ENCODE data around the gene IFITM5. TPM values are rescaled to one million over a fixed set of nuclear protein-coding genes. Genes with fewer than 3 reads are reported as not detected.

The IFITM5 gene
- total RNA-seq, 2 experiments from 2014 or later, result not detected

DNA sequence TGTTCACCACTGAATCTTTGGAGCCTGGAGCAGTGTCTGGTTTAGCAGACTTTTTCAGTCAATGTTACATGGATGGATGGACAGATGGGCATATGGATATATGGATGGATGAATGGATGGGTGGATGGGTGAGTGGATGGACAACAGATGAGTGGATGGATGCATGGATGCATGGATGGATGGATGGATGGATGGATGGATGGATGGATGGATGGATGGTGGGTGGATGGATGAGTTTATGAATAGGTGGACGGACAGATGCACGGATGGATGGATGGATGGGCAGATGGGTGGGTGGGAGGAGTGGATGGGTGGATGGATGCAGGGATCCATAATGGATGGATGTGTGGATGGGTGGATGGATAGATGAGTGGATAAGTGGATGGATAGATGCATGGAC is 43.5 kb downstream of the IFITM5 start:
- CTCF ChIA-PET, result interaction anchor here (1.1 to 1.2 kb wide), 2 partner anchors 107 to 108 kb away, joined by 3 to 5 read pairs; no protein-coding TSS in a partner anchor
- no peaks in the 10 kb centered on the region for H3K9me3 Mint-ChIP-seq (ENCODE audit: insufficient read depth)
- POLR2A ChIA-PET, result no interaction called here
- peaks cover 31% of the 10 kb centered on the region for H3K36me3 Mint-ChIP-seq (ENCODE audit: low read depth)
- peaks cover 9% of the 10 kb centered on the region for H3K4me1 Mint-ChIP-seq (ENCODE audit: low read depth)
- no peak for DNase-seq
- peaks cover 3% of the 10 kb centered on the region for H3K27me3 Mint-ChIP-seq (ENCODE audit: low read depth)
- H3K4me3 Mint-ChIP-seq, result no peak overlapping the region
- H3K27ac Mint-ChIP-seq, result no peak overlapping the region
- ATAC-seq, result no peak

DNA sequence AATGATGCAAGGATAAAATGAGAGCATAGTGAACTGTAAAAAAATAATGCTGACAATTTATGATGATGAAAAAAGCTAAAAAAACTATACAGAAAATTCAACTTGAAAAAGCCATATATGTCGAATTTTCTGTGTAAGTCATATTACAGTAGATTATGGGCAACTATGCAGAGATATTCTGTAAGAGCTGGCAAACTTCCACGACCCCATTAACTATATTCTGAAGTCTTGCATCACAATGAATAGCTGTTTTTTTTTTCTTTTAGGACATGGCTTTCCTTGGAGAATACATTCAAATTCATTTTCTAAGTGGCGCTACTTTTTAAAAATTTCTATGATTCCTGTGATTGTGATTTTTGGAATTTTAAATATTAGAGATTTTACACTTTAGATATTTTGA is 44.1 kb downstream of the IFITM5 start:
- Mint-ChIP-seq H3K4me1 (ENCODE audit: low read depth) (peaks cover 14% of the 10 kb centered on the region), H3K27me3 (ENCODE audit: low read depth) (peaks cover 3% of the 10 kb centered on the region), H3K36me3 (ENCODE audit: low read depth) (peaks cover 36% of the 10 kb centered on the region), H3K9me3 (ENCODE audit: insufficient read depth) (no peaks in the 10 kb centered on the region), H3K27ac (no peak overlapping the region), H3K4me3 (no peak overlapping the region)
- DNase-seq (no peak), ATAC-seq (no peak)
- ChIA-PET POLR2A (no interaction called here), CTCF (interaction anchor here (1.1 to 1.2 kb wide), 2 partner anchors 107 to 109 kb away, joined by 3 to 5 read pairs; no protein-coding TSS in a partner anchor)

DNA sequence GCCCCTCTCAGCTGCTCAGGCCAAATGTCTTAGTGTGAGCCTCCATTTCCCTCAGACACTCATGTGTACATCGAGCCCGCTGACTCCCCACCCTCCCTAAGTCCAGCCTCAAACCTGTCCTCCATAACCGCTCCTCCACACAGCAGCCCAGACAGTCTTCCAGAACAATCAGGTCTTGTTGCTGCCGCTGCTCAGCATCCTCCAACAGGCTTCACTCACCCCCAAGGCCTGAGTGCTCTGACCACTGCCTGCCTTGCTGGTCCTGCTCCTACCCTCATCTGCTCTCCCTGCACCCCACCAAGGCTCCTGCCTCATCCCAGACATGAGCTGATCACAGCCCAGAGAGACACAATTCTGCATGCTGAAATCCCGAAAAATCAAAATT is 45.4 kb downstream of the IFITM5 start:
- ATAC-seq (no peak), DNase-seq (no peak)
- H3K9me3 Mint-ChIP-seq (ENCODE audit: insufficient read depth), result no peaks in the 10 kb centered on the region
- CTCF ChIA-PET, result no interaction called here
- no peak overlapping the region for H3K4me3 Mint-ChIP-seq
- peaks cover 21% of the 10 kb centered on the region for H3K4me1 Mint-ChIP-seq (ENCODE audit: low read depth)
- H3K36me3 Mint-ChIP-seq (ENCODE audit: low read depth), result peaks cover 44% of the 10 kb centered on the region
- peaks cover 3% of the 10 kb centered on the region for H3K27me3 Mint-ChIP-seq (ENCODE audit: low read depth)
- POLR2A ChIA-PET, result no interaction called here
- H3K27ac Mint-ChIP-seq, result no peak overlapping the region

DNA sequence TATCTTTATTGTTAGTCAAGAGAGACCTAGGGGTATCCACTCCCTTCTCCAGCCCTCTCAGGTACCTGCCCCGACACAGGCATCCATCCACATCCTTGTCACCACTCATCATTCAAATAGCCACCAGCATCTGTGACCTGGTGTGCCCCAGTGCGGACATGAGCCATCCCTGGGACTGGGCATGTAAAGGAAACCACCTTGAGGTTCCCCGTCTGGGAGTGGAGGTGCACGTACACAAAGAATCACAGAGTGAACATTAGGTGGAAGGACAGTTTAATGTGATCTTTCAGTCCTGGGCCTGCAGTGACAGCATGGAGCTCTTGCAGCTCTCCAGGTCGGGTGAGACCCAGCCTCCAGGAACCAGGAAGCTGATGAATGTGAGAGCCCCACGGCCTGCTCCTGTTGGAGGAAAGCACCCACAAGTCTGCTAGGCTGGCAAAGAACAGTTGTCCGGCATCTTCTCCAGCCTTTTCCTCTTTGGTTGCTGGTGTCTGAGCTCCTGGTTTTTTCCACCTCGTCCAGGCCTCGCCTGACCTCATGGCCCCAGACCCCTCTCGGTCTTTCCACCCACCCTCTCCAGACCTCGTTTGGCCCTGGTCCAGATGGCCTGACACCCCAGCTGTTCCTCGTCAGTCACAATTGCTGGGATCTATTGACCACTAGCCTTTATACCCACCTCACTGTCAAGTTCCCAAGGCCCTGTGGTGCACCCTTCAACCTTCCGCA is 46.0 kb downstream of the IFITM5 start:
- Mint-ChIP-seq H3K27me3 (ENCODE audit: low read depth) (peaks cover 3% of the 10 kb centered on the region), H3K27ac (no peak overlapping the region)
- CTCF ChIA-PET, result no interaction called here

DNA sequence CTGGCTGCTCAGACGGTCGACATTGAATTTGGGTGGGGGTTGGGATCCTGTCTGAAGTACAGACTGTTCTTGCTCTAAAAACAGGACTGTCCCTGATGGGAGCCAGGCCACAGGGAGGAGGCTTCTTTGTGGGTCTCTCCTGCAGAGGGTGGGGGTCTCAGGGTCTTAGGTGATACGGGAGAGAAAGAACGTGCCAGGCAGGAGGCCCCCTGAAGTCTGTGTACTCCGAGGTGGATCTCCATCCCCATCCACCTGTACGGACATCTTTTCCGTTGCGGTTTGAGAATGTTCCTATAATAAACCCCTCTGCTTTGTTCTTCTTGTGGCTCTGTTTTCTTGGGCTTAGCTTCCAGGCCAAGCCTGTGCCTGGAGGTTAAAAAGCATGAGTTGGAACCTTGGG is 46.7 kb downstream of the IFITM5 start:
- Mint-ChIP-seq H3K27me3 (ENCODE audit: low read depth) (peaks cover 3% of the 10 kb centered on the region), H3K36me3 (ENCODE audit: low read depth) (peaks cover 55% of the 10 kb centered on the region), H3K4me3 (no peak overlapping the region), H3K9me3 (ENCODE audit: insufficient read depth) (no peaks in the 10 kb centered on the region), H3K27ac (no peak overlapping the region), H3K4me1 (ENCODE audit: low read depth) (peaks cover 21% of the 10 kb centered on the region)
- DNase-seq, result no peak
- ChIA-PET POLR2A (interaction anchor here (0.6 to 2.5 kb wide), 2 partner anchors 15 to 78 kb away, joined by 3 to 19 read pairs; no protein-coding TSS in a partner anchor), CTCF (interaction anchor here (2.8 to 5.1 kb wide), 6 partner anchors 8 to 198 kb away, joined by 32 to 86 read pairs (median 57); partner anchors contain the start of genes PSMD13, PTDSS2 and SIRT3)
- ATAC-seq, result no peak

More for the DNA sequence above, 46.0 kb downstream of the IFITM5 start:
- H3K4me1 Mint-ChIP-seq (ENCODE audit: low read depth), result peaks cover 21% of the 10 kb centered on the region
- H3K36me3 Mint-ChIP-seq (ENCODE audit: low read depth), result peaks cover 49% of the 10 kb centered on the region
- POLR2A ChIA-PET, result interaction anchor here (0.6 kb wide), 2 partner anchors 77 to 195 kb away, joined by 3 read pairs; no protein-coding TSS in a partner anchor
- no peak for DNase-seq
- no peak overlapping the region for H3K4me3 Mint-ChIP-seq
- H3K9me3 Mint-ChIP-seq (ENCODE audit: insufficient read depth), result no peaks in the 10 kb centered on the region
- ATAC-seq, result no peak

DNA sequence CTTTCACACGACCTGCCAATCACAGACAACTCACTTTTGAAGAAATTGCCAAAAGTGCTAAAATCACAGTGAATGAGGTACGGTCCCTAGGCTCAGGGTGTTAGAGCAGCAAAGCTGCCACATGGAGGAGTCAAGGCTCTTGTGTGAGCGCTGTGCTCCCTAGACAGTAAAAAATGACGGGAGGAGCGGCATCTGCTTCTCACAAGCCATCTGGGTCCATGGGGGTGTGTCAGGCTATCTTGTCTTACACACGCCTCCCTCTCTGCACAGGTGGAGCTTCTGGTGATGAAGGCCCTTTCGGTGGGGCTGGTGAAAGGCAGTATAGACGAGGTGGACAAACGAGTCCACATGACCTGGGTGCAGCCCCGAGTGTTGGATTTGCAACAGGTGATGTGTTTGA is 47.8 kb downstream of the IFITM5 start:
- no peaks in the 10 kb centered on the region for H3K9me3 Mint-ChIP-seq (ENCODE audit: insufficient read depth)
- H3K27ac Mint-ChIP-seq, result peak overlapping the region; percentile 40
- H3K4me3 Mint-ChIP-seq, result no peak overlapping the region
- no peak for DNase-seq
- H3K27me3 Mint-ChIP-seq (ENCODE audit: low read depth), result peaks cover 3% of the 10 kb centered on the region
- ChIA-PET CTCF (interaction anchor here (0.8 to 5.1 kb wide), 36 partner anchors 9 to 267 kb away, joined by 3 to 86 read pairs (median 10); partner anchors contain the start of genes BET1L, IFITM2, IFITM5 and NLRP6), POLR2A (interaction anchor here (0.6 to 3.0 kb wide), 10 partner anchors 12 to 284 kb away, joined by 3 to 36 read pairs (median 8); partner anchors contain the start of genes HRAS, NLRP6, PGGHG and PSMD13)
- H3K36me3 Mint-ChIP-seq (ENCODE audit: low read depth), result peaks cover 65% of the 10 kb centered on the region
- peaks cover 21% of the 10 kb centered on the region for H3K4me1 Mint-ChIP-seq (ENCODE audit: low read depth)
- no peak for ATAC-seq

DNA sequence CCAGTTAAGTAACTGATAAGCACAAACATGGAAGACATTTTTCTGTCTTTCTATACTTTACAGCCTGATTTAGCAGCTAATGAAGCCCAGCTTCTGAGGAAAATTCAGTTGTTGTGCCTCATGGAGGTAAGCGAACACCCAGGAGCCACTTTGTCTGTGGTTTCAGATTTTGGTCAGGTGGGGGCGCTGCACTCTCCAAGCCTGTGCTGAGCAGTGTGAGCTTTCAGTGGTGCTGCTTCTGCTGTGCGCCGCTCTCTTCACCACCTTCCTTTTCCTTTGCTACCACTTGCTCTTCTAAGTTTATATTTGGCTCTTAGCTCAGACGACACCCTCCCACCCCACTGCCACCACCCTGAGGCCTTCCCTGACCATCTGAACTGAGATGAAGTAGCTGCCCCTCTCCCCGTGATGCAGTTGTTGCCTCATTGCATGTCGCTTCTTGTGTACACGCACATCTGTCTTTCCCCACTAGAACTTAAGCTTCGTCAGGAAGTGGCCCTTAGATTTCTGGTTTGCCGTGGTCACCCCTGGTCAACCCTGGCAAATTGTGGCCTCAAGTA is 48.5 kb downstream of the IFITM5 start:
- DNase-seq (peak; percentile 90), ATAC-seq (peak; percentile 97)
- H3K27ac Mint-ChIP-seq, result peak overlapping the region; percentile 79
- H3K27me3 Mint-ChIP-seq (ENCODE audit: low read depth), result peaks cover 2% of the 10 kb centered on the region
- peak overlapping the region; percentile 29 for H3K4me3 Mint-ChIP-seq
- ChIA-PET POLR2A (interaction anchor here (0.6 to 3.0 kb wide), 16 partner anchors 11 to 285 kb away, joined by 3 to 36 read pairs (median 5); partner anchors contain the start of genes BET1L, HRAS, NLRP6 and PGGHG), CTCF (interaction anchor here (0.8 to 5.1 kb wide), 40 partner anchors 10 to 268 kb away, joined by 3 to 86 read pairs (median 8); partner anchors contain the start of genes BET1L, IFITM2, IFITM5 and NLRP6)
- H3K4me1 Mint-ChIP-seq (ENCODE audit: low read depth), result peaks cover 21% of the 10 kb centered on the region
- peaks cover 71% of the 10 kb centered on the region for H3K36me3 Mint-ChIP-seq (ENCODE audit: low read depth)
- H3K9me3 Mint-ChIP-seq (ENCODE audit: insufficient read depth), result no peaks in the 10 kb centered on the region

DNA sequence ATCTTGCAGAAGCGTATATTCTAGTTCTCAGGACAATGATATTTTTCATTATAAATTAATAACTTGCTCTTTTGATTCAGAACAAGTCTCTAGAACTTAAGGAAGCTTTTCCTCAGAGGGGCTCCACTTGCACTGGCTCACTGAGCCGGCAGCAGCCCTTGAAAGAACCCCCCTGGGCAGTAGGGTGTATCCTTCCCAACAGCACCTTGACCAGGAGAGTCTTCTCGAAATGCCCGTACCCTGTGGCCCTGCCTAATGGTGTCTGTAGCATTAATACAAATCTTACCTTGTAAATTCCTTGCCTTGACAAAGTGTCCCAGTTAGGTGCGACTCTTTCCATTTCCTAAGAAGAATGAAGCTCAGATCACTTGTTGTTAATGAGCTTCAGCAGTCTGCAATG is 49.1 kb downstream of the IFITM5 start:
- DNase-seq, result no peak
- ChIA-PET CTCF (interaction anchor here (0.8 to 5.1 kb wide), 37 partner anchors 10 to 268 kb away, joined by 3 to 86 read pairs (median 9); partner anchors contain the start of genes BET1L, IFITM2, IFITM5 and NLRP6), POLR2A (interaction anchor here (0.6 to 3.0 kb wide), 15 partner anchors 11 to 200 kb away, joined by 3 to 36 read pairs (median 5); partner anchors contain the start of genes BET1L, NLRP6, PGGHG and PSMD13)
- H3K4me3 Mint-ChIP-seq, result no peak overlapping the region
- H3K36me3 Mint-ChIP-seq (ENCODE audit: low read depth), result peaks cover 77% of the 10 kb centered on the region
- ATAC-seq, result peak; percentile 23
- H3K27ac Mint-ChIP-seq, result peak overlapping the region; percentile 79
- H3K27me3 Mint-ChIP-seq (ENCODE audit: low read depth), result no peaks in the 10 kb centered on the region
- H3K4me1 Mint-ChIP-seq (ENCODE audit: low read depth), result peaks cover 21% of the 10 kb centered on the region
- no peaks in the 10 kb centered on the region for H3K9me3 Mint-ChIP-seq (ENCODE audit: insufficient read depth)

DNA sequence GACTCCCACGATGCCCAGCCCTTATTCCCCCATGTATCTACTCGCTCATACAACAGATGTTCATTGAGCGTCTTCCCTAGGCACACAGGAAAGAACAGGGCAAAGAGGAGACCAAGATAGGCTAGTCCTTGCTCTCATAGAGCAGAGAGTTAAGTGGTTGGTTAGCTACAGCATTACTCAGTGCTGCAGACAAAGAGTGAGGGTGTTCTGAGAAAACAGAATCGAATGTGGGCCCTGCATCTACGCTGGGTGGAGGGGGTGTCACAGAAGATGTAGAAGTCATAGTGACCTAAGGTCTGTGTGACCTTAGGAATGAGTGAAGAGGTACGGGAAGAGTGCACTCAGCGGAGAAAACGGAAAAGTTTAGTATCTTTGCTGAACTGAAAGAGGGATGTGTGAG is 50.3 kb downstream of the IFITM5 start:
- ATAC-seq (no peak), DNase-seq (no peak)
- Mint-ChIP-seq H3K36me3 (ENCODE audit: low read depth) (peaks cover 83% of the 10 kb centered on the region), H3K4me3 (no peak overlapping the region), H3K9me3 (ENCODE audit: insufficient read depth) (no peaks in the 10 kb centered on the region), H3K27ac (no peak overlapping the region), H3K27me3 (ENCODE audit: low read depth) (no peaks in the 10 kb centered on the region), H3K4me1 (ENCODE audit: low read depth) (peaks cover 26% of the 10 kb centered on the region)
- POLR2A ChIA-PET, result no interaction called here
- CTCF ChIA-PET, result interaction anchor here (1.0 to 5.1 kb wide), 9 partner anchors 9 to 270 kb away, joined by 3 to 86 read pairs (median 4); partner anchors contain the start of genes IFITM2, PGGHG, PSMD13 and SIGIRR
